ENCODE data around the gene ELL2.

DNA sequence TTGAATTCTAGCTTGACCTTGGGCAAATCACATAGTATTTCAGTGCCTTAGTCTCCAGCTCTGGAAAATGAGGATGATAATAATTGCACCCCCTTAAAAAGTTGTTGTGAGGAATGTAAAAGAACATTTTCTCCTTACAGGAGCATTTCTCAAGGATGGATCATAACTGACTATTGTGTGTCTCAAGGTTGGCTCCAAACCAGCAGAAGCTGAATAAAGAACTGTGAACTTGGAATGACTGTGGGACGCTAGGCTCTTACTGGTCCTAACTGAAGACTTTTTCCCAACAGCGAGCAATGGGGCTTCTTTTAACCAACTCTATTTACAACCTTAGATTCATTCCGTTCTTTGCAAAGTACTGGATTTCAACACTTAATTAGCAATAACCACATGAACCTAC, 113.0 kb downstream of the ELL2 start:
- TF ChIP-seq POLR2AphosphoS5 (IDR thresholded peaks at IDR 0.05; ENCODE audit: low read depth, low read length) (no peak), CTCF (CRISPR knock-in tag; IDR thresholded peaks at IDR 0.05) (no peak), SMAD1 (CRISPR knock-in tag; IDR thresholded peaks at IDR 0.05; ENCODE audit: borderline replicate concordance, low read depth) (no peak), GABPA (IDR thresholded peaks at IDR 0.05; ENCODE audit: low read depth, low read length) (no peak), GABPA (CRISPR knock-in tag; IDR thresholded peaks at IDR 0.05; ENCODE audit: low read depth) (no peak), ZNF224 (CRISPR knock-in tag; IDR thresholded peaks at IDR 0.05) (no peak), ZNF44 (CRISPR knock-in tag; IDR thresholded peaks at IDR 0.05) (no peak)
- TF ChIP-seq, protein P1, sequence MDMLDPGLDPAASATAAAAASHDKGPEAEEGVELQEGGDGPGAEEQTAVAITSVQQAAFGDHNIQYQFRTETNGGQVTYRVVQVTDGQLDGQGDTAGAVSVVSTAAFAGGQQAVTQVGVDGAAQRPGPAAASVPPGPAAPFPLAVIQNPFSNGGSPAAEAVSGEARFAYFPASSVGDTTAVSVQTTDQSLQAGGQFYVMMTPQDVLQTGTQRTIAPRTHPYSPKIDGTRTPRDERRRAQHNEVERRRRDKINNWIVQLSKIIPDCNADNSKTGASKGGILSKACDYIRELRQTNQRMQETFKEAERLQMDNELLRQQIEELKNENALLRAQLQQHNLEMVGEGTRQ (IDR thresholded peaks at IDR 0.05; ENCODE audit: low read depth, low read length), result no peak
- TF ChIP-seq, protein P1 (CRISPR knock-in tag; IDR thresholded peaks at IDR 0.05; ENCODE audit: borderline replicate concordance), result no peak
- TF ChIP-seq, protein P2, sequence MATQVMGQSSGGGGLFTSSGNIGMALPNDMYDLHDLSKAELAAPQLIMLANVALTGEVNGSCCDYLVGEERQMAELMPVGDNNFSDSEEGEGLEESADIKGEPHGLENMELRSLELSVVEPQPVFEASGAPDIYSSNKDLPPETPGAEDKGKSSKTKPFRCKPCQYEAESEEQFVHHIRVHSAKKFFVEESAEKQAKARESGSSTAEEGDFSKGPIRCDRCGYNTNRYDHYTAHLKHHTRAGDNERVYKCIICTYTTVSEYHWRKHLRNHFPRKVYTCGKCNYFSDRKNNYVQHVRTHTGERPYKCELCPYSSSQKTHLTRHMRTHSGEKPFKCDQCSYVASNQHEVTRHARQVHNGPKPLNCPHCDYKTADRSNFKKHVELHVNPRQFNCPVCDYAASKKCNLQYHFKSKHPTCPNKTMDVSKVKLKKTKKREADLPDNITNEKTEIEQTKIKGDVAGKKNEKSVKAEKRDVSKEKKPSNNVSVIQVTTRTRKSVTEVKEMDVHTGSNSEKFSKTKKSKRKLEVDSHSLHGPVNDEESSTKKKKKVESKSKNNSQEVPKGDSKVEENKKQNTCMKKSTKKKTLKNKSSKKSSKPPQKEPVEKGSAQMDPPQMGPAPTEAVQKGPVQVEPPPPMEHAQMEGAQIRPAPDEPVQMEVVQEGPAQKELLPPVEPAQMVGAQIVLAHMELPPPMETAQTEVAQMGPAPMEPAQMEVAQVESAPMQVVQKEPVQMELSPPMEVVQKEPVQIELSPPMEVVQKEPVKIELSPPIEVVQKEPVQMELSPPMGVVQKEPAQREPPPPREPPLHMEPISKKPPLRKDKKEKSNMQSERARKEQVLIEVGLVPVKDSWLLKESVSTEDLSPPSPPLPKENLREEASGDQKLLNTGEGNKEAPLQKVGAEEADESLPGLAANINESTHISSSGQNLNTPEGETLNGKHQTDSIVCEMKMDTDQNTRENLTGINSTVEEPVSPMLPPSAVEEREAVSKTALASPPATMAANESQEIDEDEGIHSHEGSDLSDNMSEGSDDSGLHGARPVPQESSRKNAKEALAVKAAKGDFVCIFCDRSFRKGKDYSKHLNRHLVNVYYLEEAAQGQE (IDR thresholded peaks at IDR 0.05; ENCODE audit: borderline replicate concordance in 1 of 2, low read depth in 1 of 2, low read length in 2 of 2), result no peak

Measured in HepG2 (cell line).